Stomach (tissue), 4 donors: ENCODE measurements around the gene CPNE1.

Experiments
- POLR2A ChIP-seq, 4 donors: fragments of 450-650 bp; IDR thresholded peaks; one replicate each; pipeline ENCODE4 v1.6.1; 2016; ENCODE audit warnings: antibody characterized with exemption in 4 of 4, control low read depth in 2 of 4, mild to moderate bottlenecking in 1 of 4, moderate library complexity in 1 of 4
- POLR2AphosphoS5 ChIP-seq, 3 donors: sonication (generic); formaldehyde crosslinking; IDR thresholded peaks; one replicate each; pipeline ENCODE4 v1.6.1; 2016; ENCODE audit warnings: antibody characterized with exemption in 3 of 3
- TF ChIP-seq, protein P1 (sequence below), 7 experiments: fragments of 450-650 bp in 4 of 7; fragments of 200-600 bp in 3 of 7; sonication (generic) in 3 of 7; IDR thresholded peaks; one replicate each; pipeline ENCODE4 v1.5.1; 2016 to 2019; ENCODE audit warnings: antibody characterized with exemption in 7 of 7, control low read depth in 2 of 7, mild to moderate bottlenecking in 1 of 7

DNA sequence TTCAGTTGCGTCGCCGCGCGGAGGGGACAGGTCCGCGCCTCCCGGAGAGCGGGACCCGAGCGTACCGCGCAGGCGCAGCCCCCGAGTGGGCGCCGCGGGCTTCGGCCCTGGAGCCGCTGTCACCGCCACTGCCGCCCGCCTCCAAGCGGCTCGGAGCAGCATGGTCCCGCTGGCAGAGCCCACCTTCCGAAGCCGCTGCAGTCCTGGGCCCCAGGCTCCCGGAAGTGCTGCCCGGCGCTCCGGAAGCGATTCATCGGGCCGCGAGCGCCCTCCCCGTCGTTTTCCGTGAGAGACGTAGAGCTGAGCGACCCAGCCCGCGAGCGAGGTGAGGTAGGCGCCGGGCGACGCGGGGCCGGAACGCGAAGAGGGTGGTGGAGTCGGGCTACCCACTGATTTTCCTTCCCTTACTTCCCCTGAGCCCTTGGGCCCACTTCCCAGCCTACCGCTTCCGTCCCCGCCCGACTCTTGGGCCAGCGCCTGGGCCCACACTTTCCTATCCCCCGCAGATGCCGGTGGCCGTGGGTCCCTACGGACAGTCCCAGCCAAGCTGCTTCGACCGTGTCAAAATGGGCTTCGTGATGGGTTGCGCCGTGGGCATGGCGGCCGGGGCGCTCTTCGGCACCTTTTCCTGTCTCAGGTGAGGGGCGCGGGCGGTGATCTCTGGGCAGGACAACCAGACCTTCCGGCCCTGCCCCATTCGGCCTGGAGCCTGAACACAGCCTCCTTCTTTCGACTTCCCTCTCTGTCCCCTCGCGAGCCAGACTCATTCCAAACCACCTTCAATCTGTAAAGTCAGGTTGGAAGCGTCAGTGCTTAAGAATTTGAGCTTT is 34.6 kb upstream of the CPNE1 start, which contains the start of the genes NFS1 and ROMO1:
- TF ChIP-seq, protein P1, sequence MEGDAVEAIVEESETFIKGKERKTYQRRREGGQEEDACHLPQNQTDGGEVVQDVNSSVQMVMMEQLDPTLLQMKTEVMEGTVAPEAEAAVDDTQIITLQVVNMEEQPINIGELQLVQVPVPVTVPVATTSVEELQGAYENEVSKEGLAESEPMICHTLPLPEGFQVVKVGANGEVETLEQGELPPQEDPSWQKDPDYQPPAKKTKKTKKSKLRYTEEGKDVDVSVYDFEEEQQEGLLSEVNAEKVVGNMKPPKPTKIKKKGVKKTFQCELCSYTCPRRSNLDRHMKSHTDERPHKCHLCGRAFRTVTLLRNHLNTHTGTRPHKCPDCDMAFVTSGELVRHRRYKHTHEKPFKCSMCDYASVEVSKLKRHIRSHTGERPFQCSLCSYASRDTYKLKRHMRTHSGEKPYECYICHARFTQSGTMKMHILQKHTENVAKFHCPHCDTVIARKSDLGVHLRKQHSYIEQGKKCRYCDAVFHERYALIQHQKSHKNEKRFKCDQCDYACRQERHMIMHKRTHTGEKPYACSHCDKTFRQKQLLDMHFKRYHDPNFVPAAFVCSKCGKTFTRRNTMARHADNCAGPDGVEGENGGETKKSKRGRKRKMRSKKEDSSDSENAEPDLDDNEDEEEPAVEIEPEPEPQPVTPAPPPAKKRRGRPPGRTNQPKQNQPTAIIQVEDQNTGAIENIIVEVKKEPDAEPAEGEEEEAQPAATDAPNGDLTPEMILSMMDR (IDR thresholded peaks at IDR 0.05) = peak in 1 of 7 experiments; percentile 40
- TF ChIP-seq POLR2A (IDR thresholded peaks at IDR 0.05) (peak in 1 of 4 donors; percentile 29), POLR2AphosphoS5 (IDR thresholded peaks at IDR 0.05) (peak; percentile 74 to 92 (median 83))
